Urinary bladder (tissue), 4 donors: ENCODE measurements around the gene E2F1. TPM values are rescaled to one million over a fixed set of nuclear protein-coding genes. Genes with fewer than 3 reads are reported as not detected.
A peak's percentile ranks its signal among the peaks of the same experiment; 100 is the strongest.

Experiments used
- DNase-seq: peaks from one replicate; pipeline ENCODE4 v3.0.0-alpha.2; 2015; ENCODE audit errors: extremely low spot score
- H3K27ac ChIP-seq: one replicate; pipeline ENCODE4 v1.5.1; 2013; ENCODE audit warnings: low read depth, mild to moderate bottlenecking, moderate library complexity
- H3K36me3 ChIP-seq: one replicate; pipeline ENCODE4 v1.6.1; 2013; ENCODE audit warnings: mild to moderate bottlenecking, moderate library complexity; ENCODE audit not compliant: insufficient read depth
- H3K4me1 ChIP-seq: one replicate; pipeline ENCODE4 v1.6.1; 2013; ENCODE audit warnings: mild to moderate bottlenecking, moderate library complexity; ENCODE audit not compliant: insufficient read depth
- H3K4me3 ChIP-seq: one replicate; pipeline ENCODE4 v1.5.1; 2013; ENCODE audit warnings: low read depth, low read length
- WGBS: extraction: QIAGEN DNeasy Blood & Tissue Kit; methylation state at CpG from one replicate; pipeline ENCODE4 v1.1.7; 2013; 5-methylcytosine and 5-hydroxymethylcytosine counted together
- polyA plus RNA-seq: library from polyadenylated mRNA; stranded (reverse); fragments of 200-250 nt; gene quantifications from one replicate; pipeline ENCODE4 v1.2.3, GENCODE V29; 2013
- total RNA-seq: library from RNA; depleted of rRNA; stranded (reverse); fragments of >200 nt; gene quantifications from one replicate; pipeline ENCODE4 v1.2.3, GENCODE V29; 2014
- donor health status: healthy with polysubstance abuse.
- donor health status: healthy.

The E2F1 gene
- total and polyA plus RNA-seq, 2 donors: 3.5 to 6.6 TPM

DNA sequence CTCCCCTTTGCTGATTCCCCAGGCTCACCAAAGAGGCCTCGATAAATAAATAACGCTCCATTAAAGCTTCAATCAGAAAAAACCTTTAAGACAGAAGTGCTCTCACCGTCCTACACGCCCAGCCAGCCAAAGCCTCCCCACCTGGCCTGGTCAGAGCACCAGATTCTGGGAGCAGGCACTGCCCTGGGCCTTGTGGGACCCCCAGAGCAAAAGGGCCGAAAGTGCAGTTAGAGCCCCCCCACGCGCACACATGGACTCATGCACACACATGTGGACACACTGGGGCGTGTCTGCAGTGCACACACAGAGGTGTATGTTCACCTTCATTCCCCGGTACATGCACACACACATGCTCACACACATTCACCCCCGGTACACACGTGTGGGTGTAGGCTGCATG, 10.1 kb downstream of the E2F1 start:
- Histone ChIP-seq H3K36me3 (no peaks in the 10 kb centered on the region), H3K4me3 (no peak overlapping the region), H3K4me1 (no peaks in the 10 kb centered on the region), H3K27ac (peak overlapping the region; percentile 77)
- 90% methylated on average over 11 of the region's 11 CpGs for WGBS
- DNase-seq: no peak

DNA sequence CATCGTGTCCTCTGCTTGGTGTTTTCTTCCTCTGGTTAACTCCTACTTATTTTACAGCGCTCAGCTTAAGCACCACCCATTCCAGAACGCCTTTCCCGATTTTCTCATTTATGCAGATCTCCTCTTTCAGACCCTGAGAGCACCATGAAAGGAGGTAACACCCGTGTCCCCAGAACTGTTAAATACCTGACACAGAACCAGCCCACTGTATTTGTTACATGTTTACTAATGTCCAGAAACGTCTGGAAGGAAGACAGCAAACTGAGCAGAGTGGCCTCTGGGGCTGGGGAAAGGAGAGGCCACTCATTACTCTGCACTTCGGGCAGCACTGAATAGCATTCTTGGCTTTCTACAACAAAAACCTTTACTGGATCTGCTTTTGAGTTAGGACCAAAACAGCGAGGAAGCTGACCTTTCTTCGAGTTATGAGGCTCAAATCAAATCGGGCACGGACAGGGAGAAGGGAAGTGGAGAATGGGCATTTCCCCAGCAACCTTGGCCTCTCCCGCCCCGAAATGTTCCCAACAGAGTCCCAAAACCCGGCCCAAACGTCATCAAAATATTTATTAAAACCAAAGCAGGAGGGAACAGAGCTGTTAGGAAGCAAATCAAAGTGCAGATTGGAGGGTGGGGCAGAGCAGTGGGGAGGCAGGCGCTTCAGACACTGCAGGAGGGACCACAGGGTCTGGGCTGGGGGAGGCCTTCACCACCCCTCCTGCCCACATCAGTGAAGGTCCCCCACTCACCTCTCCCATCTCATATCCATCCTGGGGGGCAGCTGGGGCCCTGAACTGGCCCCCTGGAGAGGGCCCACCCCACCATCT, 10.8 kb downstream of the E2F1 start:
- 24% methylated on average over 16 of the region's 16 CpGs for WGBS
- no peak for DNase-seq

DNA sequence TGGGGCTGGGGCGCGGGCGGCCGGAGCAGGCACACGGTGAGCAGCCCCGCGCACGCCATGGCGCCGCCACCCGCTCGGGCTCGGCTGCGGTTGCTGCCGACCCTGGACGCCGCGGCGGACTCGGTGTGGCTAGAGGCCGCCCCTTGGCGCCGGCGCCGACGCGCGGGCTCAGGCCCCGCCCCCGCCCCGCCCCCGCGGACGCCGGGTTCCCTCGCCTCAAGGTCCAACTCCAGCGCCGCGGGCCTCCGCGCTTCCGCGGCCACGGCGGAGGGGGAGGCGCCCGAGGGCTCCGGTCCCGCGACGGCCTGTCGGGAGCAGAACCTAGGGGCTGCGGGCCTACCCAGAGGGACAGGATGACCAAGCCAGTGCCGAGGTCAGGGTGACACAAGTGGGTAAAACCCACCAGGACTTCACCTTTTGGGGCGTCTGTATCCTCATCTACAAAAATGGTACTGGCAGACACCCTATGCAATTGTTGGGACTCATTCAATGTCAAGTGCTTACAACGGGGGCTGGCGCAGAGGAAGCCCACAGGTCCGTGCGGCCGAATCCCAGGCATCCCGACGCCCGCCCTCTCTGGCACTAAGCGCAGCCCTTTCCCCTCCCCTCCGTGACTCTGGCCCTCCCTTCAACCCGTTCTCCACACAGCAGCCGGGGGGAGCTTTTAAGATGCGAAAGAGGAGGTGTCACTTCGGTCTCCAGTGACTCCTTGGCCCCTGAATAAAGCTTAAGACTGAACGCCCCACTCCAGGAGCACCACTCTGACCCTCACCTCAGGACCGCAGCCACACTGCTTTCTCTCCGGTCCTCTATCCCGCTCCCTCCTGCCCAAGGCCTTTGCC, 11.7 kb downstream of the E2F1 start, which contains the start of gene NECAB3:
Gene NECAB3, minus strand, starts transcription at position 135 of the 842 bp plus-strand sequence. Its CDS starts 76 bp downstream, at position 59.
- no peak for DNase-seq
- Histone ChIP-seq H3K4me1 (no peaks in the 10 kb centered on the region), H3K4me3 (peak within 1 kb of the TSS; percentile 78), H3K27ac (peak within 1 kb of the TSS; percentile 85), H3K36me3 (no peaks in the 10 kb centered on the region)
- WGBS: 3% methylated on average over 73 of the region's 73 CpGs

More for the DNA sequence above, 10.8 kb downstream of the E2F1 start:
- Histone ChIP-seq H3K4me1 (no peaks in the 10 kb centered on the region), H3K4me3 (no peak overlapping the region), H3K36me3 (no peaks in the 10 kb centered on the region), H3K27ac (peak overlapping the region; percentile 77)

DNA sequence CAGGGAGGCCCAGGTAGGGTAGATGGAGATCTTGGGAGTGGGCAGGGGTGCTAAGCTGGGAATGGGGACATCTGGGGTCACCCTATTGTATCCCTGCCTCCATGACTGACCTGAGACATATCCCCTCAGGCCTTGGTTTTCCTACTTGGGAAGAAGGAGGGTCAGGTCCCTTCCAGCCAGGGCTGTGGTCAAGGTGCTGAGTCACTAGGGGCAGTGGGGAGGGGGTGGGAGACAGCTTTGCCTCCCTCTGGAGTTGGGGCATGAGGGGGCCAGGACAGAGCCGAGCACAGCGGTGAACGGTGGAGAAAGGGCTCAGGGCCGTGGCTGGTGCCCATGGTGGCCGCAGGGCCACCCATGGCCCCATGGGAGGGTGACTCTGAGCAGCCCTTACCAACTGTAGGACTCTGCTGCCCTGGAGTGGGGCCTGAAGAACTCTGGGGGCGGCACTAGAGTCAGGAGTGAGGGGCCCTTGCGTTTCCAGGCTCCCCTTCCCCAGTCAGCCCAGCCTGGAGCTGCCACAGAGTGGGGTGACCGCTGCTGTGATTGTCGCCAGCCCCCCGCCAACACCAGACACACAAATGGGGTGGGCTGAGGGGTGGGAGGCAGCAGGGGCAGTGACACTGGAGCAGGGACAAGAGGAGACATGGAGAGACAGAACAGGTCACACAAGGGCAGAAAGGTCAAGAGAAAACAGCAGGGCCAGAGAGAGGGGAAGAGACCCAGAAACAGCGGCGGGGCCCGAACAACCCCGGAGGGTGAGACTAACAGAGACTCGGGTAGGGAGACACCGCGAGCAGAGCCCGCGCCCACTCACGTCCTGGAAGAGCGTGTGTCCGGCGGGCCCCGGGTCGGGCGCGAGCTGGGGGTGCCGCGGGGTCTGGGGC, 12.5 kb downstream of the E2F1 start:
- Histone ChIP-seq H3K27ac (no peak overlapping the region), H3K4me1 (no peaks in the 10 kb centered on the region), H3K36me3 (no peaks in the 10 kb centered on the region), H3K4me3 (peak overlapping the region; percentile 78)
- no peak for DNase-seq
- 16% methylated on average over 29 of the region's 29 CpGs for WGBS

DNA sequence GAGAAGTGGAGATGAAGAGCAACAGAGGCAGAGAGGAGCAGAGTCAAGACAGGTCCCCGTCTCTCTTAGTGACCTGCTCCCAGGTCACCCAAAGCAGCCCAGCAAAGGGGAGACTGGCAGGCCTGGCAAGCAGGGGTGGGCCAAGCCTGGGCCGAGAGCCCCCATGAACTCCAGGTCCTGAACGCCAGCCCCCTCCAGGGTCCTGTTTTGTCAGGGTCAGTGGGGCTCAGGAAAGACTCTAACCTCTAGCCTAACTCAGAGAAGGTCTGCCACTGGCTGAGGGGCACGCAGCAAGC, 13.1 kb downstream of the E2F1 start:
- no peaks in the 10 kb centered on the region for H3K36me3 ChIP-seq
- peak overlapping the region; percentile 78 for H3K4me3 ChIP-seq
- H3K27ac ChIP-seq: no peak overlapping the region
- 68% methylated on average over 4 of the region's 4 CpGs for WGBS
- H3K4me1 ChIP-seq: no peaks in the 10 kb centered on the region
- DNase-seq: no peak

DNA sequence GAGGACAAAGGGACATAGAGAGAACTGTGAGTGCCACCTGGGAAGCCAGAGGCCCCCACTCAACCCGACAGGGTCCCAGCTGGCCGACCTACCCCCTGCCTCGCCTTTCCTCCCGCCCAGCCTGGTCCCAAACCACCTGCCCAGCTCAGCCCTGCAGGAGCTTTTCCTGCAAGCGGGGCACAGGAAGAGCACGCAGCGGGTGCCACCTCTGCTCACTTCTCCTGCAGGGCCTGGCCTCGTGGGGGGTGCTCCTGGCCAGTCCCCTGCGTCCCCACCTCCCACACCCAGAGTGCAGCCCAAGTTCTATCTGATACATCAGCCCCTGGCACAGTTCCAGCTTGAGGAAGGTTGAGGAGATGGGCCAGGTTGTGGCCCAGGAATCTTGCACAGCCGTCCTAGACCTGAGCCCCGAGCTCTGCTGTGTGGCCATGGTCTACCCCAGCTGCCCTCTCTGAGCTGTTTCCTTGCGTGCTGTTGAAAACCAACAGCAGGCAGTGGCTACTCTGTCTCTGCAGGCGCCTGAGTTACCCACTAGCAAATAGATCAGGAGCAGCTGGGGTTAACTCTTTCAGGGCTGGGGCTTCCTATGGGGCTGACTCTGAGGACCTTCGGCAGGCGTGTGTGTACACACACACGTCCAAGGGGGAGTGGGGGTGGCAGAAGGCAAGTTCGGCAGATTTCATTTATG, 13.6 kb downstream of the E2F1 start:
- no peak for DNase-seq
- 59% methylated on average over 17 of the region's 17 CpGs for WGBS
- Histone ChIP-seq H3K27ac (no peak overlapping the region), H3K36me3 (no peaks in the 10 kb centered on the region), H3K4me3 (no peak overlapping the region), H3K4me1 (no peaks in the 10 kb centered on the region)

DNA sequence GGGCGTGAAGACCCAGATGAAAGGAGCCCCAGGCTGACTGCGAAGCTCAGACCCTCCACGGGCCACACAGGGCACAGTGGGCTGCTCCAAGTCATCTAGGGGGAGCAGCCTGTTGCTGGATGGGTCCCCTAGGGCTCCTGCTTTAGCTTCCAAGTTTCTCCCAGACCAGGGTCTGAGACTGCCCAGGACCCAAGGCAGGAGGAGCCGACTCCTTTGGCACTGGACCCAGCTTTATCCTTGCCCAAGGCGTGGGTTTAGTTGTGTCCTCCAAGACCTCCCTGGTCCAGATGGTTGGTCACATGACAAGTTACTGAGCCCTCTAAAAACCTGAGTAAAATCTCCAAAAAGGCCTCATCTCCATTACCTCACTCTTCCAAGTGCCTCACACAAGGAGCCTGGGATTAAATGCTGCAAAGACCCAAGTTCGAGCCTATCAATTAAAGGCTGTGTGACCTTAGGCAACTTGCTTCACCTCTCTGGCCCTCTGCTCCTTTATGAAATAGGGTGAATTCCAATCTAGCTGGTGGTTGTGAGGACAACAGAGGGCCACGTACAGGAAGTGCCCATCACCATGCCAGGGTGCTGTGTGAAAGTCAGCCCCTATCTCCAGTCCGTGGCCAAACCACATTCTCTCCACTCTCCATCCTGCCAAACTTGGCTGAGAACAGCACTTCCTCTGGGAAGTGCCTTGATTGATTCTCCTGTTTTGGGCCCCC, 14.5 kb downstream of the E2F1 start:
- WGBS: 84% methylated on average over 8 of the region's 8 CpGs
- H3K4me1 ChIP-seq: no peaks in the 10 kb centered on the region
- no peaks in the 10 kb centered on the region for H3K36me3 ChIP-seq
- H3K4me3 ChIP-seq: no peak overlapping the region
- no peak overlapping the region for H3K27ac ChIP-seq
- no peak for DNase-seq

DNA sequence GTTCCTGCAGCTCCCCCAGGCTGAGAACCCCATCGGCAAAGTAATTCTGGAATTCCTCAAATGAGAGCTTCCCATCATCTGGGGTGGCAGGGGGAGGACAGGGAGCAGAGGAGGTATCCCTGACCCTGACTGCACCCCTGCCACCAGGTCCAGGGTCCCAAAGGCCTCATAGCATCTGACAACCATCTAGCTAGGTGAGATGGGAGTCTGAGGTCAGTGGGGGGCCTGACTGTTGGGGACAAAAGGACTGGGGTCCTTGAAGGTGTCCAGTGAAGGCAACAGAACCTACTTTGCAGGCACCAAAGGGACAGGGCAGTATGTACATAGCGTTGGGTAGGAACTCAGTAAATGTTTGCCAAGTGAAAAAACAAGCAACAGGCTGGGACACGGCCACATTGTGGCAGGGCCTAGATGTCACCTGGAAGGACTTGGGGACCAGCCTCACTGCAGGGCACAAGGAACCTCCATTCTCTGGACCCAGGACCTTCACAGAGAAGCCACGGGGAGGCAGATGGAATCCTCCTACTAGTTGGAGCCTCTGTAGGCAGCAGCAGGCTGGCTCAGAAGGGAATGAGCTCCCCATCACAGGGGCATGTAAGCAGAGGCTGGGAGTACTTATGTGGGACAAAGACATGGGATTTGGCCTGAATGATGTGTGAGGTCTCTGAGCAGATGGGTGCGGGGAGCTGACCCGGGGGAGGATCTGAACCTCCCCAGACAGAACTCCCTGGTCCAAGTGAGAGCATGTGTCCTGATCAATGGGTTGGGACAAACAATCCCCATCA, 15.3 kb downstream of the E2F1 start:
- Histone ChIP-seq H3K27ac (no peak overlapping the region), H3K36me3 (no peaks in the 10 kb centered on the region), H3K4me3 (no peak overlapping the region), H3K4me1 (no peaks in the 10 kb centered on the region)
- 88% methylated on average over 6 of the region's 6 CpGs for WGBS
- no peak for DNase-seq

DNA sequence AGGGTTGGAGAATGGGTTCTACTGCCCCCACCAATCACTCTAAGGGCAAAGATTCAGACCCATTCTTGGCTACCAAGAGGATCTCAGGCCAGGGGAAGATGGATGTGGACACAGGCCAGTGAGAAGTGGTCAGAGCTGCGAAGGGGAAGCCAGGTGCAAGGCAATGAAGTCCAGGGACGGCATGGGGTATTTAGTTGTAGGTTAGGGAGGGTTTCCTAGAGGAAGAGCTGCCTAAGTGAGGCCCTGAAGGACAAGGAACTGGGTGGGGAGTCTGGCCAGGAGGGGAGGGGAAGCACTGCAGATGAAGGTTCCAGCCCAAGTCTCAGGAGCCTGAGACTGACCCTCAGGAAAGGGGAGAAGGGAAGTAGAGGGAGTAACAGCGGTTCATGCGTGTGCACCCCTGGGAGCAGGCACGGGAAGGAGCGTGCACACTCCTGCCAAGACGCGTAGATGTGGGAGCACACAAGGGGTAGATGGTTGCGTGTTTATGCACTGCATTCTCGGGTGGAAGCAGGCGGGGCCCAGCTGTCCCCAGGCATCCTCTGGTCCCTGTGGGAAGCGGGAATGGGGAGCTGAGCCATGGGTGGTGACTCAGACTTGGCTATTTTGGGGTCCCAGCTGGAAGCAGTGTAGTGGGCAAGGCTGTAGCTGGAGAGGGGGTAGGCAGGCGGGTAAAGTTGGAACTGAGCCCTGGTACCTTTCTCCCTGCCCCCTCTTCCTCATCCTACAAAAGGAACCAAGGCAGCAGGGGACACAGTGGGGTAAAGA, 16.1 kb downstream of the E2F1 start:
- no peak overlapping the region for H3K27ac ChIP-seq
- H3K4me1 ChIP-seq: no peaks in the 10 kb centered on the region
- H3K36me3 ChIP-seq: no peaks in the 10 kb centered on the region
- 78% methylated on average over 13 of the region's 13 CpGs for WGBS
- no peak for DNase-seq
- H3K4me3 ChIP-seq: no peak overlapping the region

DNA sequence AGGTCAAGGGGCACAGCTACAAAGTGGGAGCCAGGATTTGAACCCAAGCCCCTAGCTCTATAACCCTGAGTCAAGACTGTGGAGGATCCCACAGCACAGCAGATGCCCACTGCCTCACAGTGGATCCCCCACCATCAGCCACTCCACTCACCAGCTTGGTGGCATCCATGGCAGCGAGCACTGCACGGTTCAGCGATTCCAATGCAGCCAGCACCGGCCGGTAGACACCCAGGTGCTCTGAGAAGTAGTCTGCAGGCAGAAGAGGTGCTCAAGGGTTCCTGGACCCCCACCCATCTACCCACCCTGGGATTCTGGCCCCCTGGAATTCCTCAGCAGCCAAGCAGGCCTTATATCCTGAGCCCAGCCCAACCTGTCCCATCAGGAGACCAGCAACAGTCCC, 17.0 kb downstream of the E2F1 start:
- Histone ChIP-seq H3K4me3 (no peak overlapping the region), H3K36me3 (no peaks in the 10 kb centered on the region), H3K27ac (no peak overlapping the region), H3K4me1 (no peaks in the 10 kb centered on the region)
- 94% methylated on average over 5 of the region's 5 CpGs for WGBS
- DNase-seq: no peak

DNA sequence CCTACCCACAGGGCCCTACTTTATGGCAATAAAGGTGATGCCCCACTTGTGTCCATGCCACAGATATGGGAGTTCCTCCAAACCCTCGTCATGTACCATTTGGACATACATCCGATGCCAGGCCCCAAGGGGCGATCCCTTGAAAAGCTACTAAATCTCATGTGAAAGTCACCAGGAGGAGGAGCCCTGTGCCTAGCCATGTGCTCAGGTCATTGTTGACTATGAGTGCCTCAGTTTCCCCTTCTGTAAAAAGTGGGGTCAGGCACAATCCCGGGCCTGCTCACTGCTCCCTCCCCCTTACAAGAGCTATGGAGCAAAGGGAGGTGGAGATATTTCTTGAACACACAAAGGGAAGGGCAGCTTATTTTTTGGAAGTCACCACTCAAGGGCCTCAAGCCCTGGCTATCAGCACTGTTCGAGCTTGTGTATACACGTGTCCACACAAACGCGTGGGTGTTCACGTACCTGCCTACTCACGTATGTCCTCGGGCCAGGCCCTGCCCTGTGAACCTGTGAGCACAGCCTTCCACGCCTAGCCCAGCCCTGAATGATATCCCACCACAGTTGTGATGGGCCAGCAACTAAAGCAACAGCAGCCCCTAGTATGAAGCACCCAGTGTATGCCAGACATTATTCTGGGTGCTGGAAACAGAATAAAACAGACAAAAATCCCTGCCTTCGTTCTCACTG, 17.6 kb downstream of the E2F1 start:
- Histone ChIP-seq H3K27ac (no peak overlapping the region), H3K36me3 (no peaks in the 10 kb centered on the region), H3K4me3 (no peak overlapping the region), H3K4me1 (no peaks in the 10 kb centered on the region)
- no peak for DNase-seq
- 85% methylated on average over 13 of the region's 13 CpGs for WGBS
